NOMO-1 treated with DMSO at 0.1 percent for 48 hours (cell line): ENCODE data around the gene ZDHHC1.
A peak's percentile ranks its signal among the peaks of the same experiment; 100 is the strongest.
"Not testable (repeated sequence)": the region's sequence is repeated elsewhere in the genome, so short reads cannot be mapped to it uniquely, and the experiment has no call there.

Source experiments
- DNase-seq: peaks from one replicate; lab custom pipeline; 2025; ENCODE audit not compliant: unreplicated experiment; lab: John Stamatoyannopoulos, UW

ZDHHC1 gene

DNA sequence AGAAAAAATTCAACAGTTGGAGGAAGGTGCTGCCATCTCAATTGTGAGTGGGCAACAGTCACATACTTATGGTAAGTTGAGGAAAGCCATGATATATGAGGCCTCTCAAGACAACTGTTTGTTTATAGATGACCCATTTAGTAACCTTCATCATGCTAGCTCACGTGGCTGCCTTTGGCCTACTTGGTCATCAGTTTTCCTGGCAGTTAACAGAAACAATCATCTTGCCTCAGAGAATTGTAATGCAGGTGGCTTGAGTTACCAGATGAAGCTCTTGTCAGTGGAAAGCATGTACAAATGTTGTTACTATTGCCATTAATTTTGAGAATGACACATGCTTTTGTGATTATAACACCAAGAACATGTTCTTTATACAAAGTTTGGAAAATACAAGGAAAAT lies 37.6 kb downstream of the ZDHHC1 start:
- no peak for DNase-seq

DNA sequence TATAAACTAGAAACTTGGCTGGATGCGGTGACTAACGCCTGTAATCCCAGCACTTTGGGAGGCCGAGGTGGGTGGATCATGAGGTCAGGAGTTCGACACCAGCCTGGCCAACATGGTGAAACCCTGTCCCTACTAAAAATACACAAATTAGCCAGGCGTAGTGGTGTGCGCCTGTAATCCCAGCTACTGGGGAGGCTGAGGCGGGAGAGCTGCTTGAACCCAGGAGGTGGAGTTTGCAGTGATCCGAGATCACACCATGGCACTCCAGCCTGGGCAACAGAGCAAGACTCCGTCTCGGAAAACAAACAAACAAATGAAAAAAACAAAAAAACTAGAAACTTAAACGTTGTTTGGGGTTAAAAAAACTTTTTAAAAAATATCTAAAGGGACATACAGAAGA lies 40.3 kb downstream of the ZDHHC1 start:
- not testable (repeated sequence) for DNase-seq

GRCh38 chr16:67372664-67373063 lies 43.6 kb downstream of the ZDHHC1 start:
- DNase-seq = peak; percentile 40

- no peak for DNase-seq
Observed at GRCh38 chr16:67370661-67371060, 45.6 kb downstream of the ZDHHC1 start.

GRCh38 chr16:67364600-67365235 lies 51.6 kb downstream of the ZDHHC1 start:
- DNase-seq = peak; percentile 69

DNA sequence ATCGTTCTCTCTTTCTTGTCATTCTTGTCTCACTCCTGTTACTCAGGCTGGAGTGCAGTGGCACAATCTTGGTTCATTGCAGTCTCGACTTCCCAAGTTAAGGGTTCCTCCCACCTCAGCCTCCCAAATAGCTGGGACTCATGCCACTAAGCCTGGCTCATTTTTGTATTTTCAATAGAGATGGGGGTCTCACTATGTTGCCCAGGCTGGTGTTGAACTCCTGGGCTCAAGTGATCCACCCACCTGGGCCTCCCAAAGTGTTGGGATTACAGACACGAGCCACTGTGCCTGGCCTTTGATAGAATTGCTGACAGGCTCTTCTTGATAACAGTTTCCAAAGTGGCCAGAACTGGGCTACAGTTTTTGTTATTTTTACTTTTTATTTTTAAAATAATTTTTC lies 55.2 kb downstream of the ZDHHC1 start:
- no peak for DNase-seq

DNA sequence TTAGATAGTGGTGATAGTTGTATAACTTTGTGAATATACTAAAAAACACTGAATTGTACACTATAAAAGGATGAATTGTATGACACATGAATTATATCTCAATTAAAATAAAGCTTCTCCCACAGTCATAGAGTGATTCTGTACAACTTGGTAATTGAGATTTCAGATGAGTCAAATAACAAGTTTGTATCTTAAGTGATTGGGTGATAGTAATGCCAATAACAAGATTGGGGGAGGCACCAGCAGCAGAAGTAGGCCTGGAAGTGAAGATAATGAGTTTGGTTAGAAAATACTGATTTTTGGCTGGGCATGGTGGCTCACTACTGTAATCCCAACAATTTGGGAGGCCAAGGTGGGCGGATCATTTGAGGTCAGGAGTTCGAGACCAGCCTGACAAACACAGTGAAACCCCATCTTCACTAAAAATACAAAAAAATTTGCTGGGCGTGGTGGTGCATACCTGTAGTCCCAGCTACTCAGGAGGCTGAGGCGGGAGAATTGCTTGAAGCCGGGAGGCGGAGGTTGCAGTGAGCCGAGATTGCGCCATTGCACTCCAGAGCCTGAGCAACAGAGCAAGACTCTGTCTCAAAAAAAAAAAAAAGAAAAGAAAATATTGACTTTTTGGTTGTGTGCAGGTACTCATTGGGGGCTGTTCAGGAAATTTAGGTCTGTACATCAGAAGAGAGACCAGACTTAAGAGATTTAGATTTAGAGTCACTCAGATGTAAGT lies 56.6 kb downstream of the ZDHHC1 start:
- not testable (repeated sequence) for DNase-seq

DNA sequence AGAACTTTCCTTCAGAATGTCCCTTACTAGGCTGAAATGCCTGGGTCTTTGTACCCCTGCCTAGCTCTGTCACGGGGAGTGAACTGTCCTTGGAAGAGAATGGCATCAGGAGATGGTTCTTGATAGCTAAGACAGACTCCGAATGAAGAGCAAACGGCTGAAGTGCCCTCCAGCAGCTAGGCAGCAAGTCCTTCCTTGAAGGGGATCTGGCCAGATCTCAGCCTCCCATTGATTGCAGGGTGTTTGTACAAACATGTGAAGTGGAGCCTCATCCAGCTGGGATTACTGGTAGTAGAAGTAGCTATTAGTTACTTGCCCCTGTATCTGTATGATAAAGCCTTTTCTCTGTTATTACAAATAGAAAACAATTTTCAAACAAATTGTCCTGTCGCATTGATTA lies 58.7 kb downstream of the ZDHHC1 start:
- DNase-seq = no peak

- no peak for DNase-seq
Observed at GRCh38 chr16:67356396-67356795, 59.9 kb downstream of the ZDHHC1 start.

GRCh38 chr16:67352463-67352862 lies 63.8 kb downstream of the ZDHHC1 start:
- not testable (repeated sequence) for DNase-seq

GRCh38 chr16:67350324-67350723 lies 66.0 kb downstream of the ZDHHC1 start:
- DNase-seq = no peak

DNA sequence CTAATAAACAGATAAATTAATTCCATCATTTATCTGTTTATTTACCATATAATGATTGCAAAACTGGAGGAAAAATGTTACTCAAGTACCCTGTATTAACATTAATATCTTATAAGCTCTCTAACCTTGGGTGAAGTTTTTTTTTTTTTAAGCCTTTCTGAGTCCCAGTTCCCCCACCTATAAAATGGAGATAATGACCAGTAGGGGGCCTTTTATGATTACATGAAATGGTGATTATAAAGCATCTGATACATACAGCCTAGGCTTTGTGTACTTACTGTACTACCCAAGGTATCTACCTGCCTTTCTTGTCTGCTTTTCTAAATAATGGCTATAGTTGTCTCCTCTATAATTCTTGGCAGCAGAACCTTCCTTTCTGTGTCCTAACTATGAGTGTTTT lies 67.1 kb downstream of the ZDHHC1 start:
- peak; percentile 33 for DNase-seq

- DNase-seq = no peak
Observed at GRCh38 chr16:67346341-67346740, 69.9 kb downstream of the ZDHHC1 start.

GRCh38 chr16:67345401-67345800 lies 70.9 kb downstream of the ZDHHC1 start:
- no peak for DNase-seq
